ENCODE measurements around the gene CALR3. TPM values are rescaled to one million over a fixed set of nuclear protein-coding genes. Genes with fewer than 3 reads are reported as not detected.

CALR3 gene
- total RNA-seq, 6 experiments from 2014 or later, result not detected

- Mint-ChIP-seq H3K27ac (peak overlapping the region; percentile 89), H3K4me1 (ENCODE audit: low read depth) (peaks cover 27% of the 10 kb centered on the region), H3K9me3 (no peaks in the 10 kb centered on the region), H3K4me3 (peak overlapping the region; percentile 98), H3K27me3 (ENCODE audit: insufficient read depth) (peaks cover 3% of the 10 kb centered on the region), H3K36me3 (ENCODE audit: low read depth) (peaks cover 35% of the 10 kb centered on the region)
- TF ChIP-seq CTCF (IDR thresholded peaks at IDR 0.05), result no peak
- DNase-seq, result peak; percentile 9
Measured at GRCh38 chr19:16541526-16542044, 45.6 kb upstream of the CALR3 start.

- Mint-ChIP-seq H3K27me3 (ENCODE audit: insufficient read depth) (peaks cover 3% of the 10 kb centered on the region), H3K27ac (peak overlapping the region; percentile 89), H3K4me1 (ENCODE audit: low read depth) (peaks cover 27% of the 10 kb centered on the region), H3K4me3 (peak overlapping the region; percentile 98), H3K36me3 (ENCODE audit: low read depth) (peaks cover 35% of the 10 kb centered on the region), H3K9me3 (no peaks in the 10 kb centered on the region)
- no peak for TF ChIP-seq CTCF (IDR thresholded peaks at IDR 0.05)
- no peak for DNase-seq
Measured at GRCh38 chr19:16540948-16541347, 45.0 kb upstream of the CALR3 start.

- peaks cover 10% of the 10 kb centered on the region for H3K4me1 Mint-ChIP-seq (ENCODE audit: low read depth)
- DNase-seq, result no peak
- TF ChIP-seq CTCF (IDR thresholded peaks at IDR 0.05), result no peak
- no peaks in the 10 kb centered on the region for H3K9me3 Mint-ChIP-seq
- no peak overlapping the region for H3K27ac Mint-ChIP-seq
- H3K27me3 Mint-ChIP-seq (ENCODE audit: insufficient read depth), result peaks cover 6% of the 10 kb centered on the region
- H3K4me3 Mint-ChIP-seq, result no peak overlapping the region
- peaks cover 36% of the 10 kb centered on the region for H3K36me3 Mint-ChIP-seq (ENCODE audit: low read depth)
Measured at GRCh38 chr19:16537111-16537510, 41.1 kb upstream of the CALR3 start.

GRCh38 chr19:16536130-16536529 is 40.2 kb upstream of the CALR3 start:
- Mint-ChIP-seq H3K27me3 (ENCODE audit: insufficient read depth) (peaks cover 6% of the 10 kb centered on the region), H3K4me3 (no peak overlapping the region), H3K27ac (no peak overlapping the region), H3K36me3 (ENCODE audit: low read depth) (peaks cover 33% of the 10 kb centered on the region), H3K9me3 (no peaks in the 10 kb centered on the region), H3K4me1 (ENCODE audit: low read depth) (peaks cover 4% of the 10 kb centered on the region)
- no peak for TF ChIP-seq CTCF (IDR thresholded peaks at IDR 0.05)
- no peak for DNase-seq

- no peak for DNase-seq
- H3K9me3 Mint-ChIP-seq, result no peaks in the 10 kb centered on the region
- no peaks in the 10 kb centered on the region for H3K4me1 Mint-ChIP-seq (ENCODE audit: low read depth)
- H3K4me3 Mint-ChIP-seq, result no peak overlapping the region
- H3K27ac Mint-ChIP-seq, result no peak overlapping the region
- H3K36me3 Mint-ChIP-seq (ENCODE audit: low read depth), result peaks cover 31% of the 10 kb centered on the region
- no peak for TF ChIP-seq CTCF (IDR thresholded peaks at IDR 0.05)
- peaks cover 6% of the 10 kb centered on the region for H3K27me3 Mint-ChIP-seq (ENCODE audit: insufficient read depth)
Measured at GRCh38 chr19:16535381-16535780, 39.4 kb upstream of the CALR3 start.

Measured in HFFc6 (cell line).